OCI-LY3 (cell line): ENCODE measurements around the gene KLHL40.

Source experiments
- H2AFZ ChIP-seq: fragments of 200-600, 300-600 bp; shearing (Covaris generic); 2 replicates; pipeline ENCODE4 v1.6.0; 2014; ENCODE audit warnings: antibody characterized with exemption, low read depth, low read length
- H3K27ac ChIP-seq: fragments of 200-600, 300-600 bp; sonication (generic); 2 replicates; pipeline ENCODE4 v1.5.1; 2014; ENCODE audit warnings: mild to moderate bottlenecking, low read length, moderate library complexity, mixed read lengths
- H3K27me3 ChIP-seq: fragments of 200-600, 300-600 bp; sonication (generic); 2 replicates; pipeline ENCODE4 v1.6.1; 2014; ENCODE audit warnings: low read depth, low read length, mixed read lengths
- H3K36me3 ChIP-seq: fragments of 200-600, 300-600 bp; sonication (generic); replicated peaks from 2 replicates; pipeline ENCODE3; 2014; ENCODE audit warnings: low read depth, low read length, mixed read lengths
- H3K4me1 ChIP-seq: fragments of 300-600, 200-600 bp; sonication (generic); 2 replicates; pipeline ENCODE4 v1.6.1; 2014; ENCODE audit warnings: low read length, mixed read lengths
- H3K4me2 ChIP-seq: fragments of 200-600, 300-600 bp; sonication (generic); 2 replicates; pipeline ENCODE4 v1.6.1; 2014; ENCODE audit warnings: low read length, mixed read lengths
- H3K4me3 ChIP-seq: fragments of 300-600, 200-600 bp; sonication (generic); 2 replicates; pipeline ENCODE4 v1.5.1; 2014; ENCODE audit warnings: antibody characterized with exemption, mild to moderate bottlenecking, low read length, moderate library complexity
- H3K79me2 ChIP-seq: fragments of 300-600, 200-600 bp; shearing (Covaris generic); 2 replicates; pipeline ENCODE4 v1.6.1; 2014; ENCODE audit warnings: mild to moderate bottlenecking, low read length, mixed read lengths
- H3K9ac ChIP-seq: fragments of 300-600, 200-600 bp; shearing (Covaris generic); 2 replicates; pipeline ENCODE4 v1.6.0; 2014; ENCODE audit warnings: mild to moderate bottlenecking, low read length, moderate library complexity
- H3K9me3 ChIP-seq: fragments of 200-600, 300-600 bp; shearing (Covaris generic); 2 replicates; pipeline ENCODE4 v1.6.1; 2014; ENCODE audit warnings: low read length, mixed read lengths; ENCODE audit not compliant: insufficient read depth
- H4K20me1 ChIP-seq: fragments of 200-600, 300-600 bp; sonication (generic); 2 replicates; pipeline ENCODE4 v1.6.1; 2016; ENCODE audit warnings: low read length, mixed read lengths; ENCODE audit not compliant: insufficient read depth
- EZH2phosphoT487 ChIP-seq: fragments of 200-600 bp; shearing (Covaris generic); IDR thresholded peaks from 2 replicates; pipeline ENCODE4 v1.6.1; 2018; ENCODE audit warnings: antibody characterized with exemption, mixed run types, low read depth
- TF ChIP-seq, protein P1 (sequence below): fragments of 200-600, 300-600 bp; sonication (generic); IDR thresholded peaks from 2 replicates; pipeline ENCODE4 v1.5.1; 2014; ENCODE audit warnings: antibody characterized with exemption, low read length, low read depth

KLHL40 gene

DNA sequence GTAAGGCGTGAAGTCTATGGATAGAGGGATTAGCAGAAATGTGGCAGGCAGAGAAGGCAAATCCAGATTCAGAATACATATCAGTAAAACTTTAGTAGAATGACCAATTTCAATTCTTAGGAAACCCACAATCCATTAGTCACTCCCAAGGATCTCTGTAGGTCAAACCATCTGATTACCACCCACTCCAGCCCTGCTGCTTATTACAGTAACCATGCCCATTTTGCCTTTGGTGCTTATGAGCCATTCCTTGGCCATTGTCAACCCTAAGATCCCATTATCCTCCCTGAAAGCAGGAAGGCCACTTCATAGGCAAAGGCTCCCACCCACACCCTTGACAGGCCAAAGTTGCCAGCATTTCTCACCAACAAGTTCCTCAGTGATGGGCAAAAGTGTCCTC is 5.1 kb upstream of the KLHL40 start:
- Histone ChIP-seq H3K27me3 (peaks cover 18% of the 10 kb centered on the region), H3K4me1 (no peaks in the 10 kb centered on the region), H3K4me2 (no peak overlapping the region), H4K20me1 (no peaks in the 10 kb centered on the region), H3K9me3 (peaks cover 7% of the 10 kb centered on the region), H3K4me3 (no peak overlapping the region), H3K27ac (no peak overlapping the region), H2AFZ (no peak overlapping the region), H3K36me3 (no peaks in the 10 kb centered on the region), H3K9ac (no peak overlapping the region), H3K79me2 (no peaks in the 10 kb centered on the region)
- TF ChIP-seq, protein P1, sequence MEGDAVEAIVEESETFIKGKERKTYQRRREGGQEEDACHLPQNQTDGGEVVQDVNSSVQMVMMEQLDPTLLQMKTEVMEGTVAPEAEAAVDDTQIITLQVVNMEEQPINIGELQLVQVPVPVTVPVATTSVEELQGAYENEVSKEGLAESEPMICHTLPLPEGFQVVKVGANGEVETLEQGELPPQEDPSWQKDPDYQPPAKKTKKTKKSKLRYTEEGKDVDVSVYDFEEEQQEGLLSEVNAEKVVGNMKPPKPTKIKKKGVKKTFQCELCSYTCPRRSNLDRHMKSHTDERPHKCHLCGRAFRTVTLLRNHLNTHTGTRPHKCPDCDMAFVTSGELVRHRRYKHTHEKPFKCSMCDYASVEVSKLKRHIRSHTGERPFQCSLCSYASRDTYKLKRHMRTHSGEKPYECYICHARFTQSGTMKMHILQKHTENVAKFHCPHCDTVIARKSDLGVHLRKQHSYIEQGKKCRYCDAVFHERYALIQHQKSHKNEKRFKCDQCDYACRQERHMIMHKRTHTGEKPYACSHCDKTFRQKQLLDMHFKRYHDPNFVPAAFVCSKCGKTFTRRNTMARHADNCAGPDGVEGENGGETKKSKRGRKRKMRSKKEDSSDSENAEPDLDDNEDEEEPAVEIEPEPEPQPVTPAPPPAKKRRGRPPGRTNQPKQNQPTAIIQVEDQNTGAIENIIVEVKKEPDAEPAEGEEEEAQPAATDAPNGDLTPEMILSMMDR = no peak
- TF ChIP-seq EZH2phosphoT487 = no peak

DNA sequence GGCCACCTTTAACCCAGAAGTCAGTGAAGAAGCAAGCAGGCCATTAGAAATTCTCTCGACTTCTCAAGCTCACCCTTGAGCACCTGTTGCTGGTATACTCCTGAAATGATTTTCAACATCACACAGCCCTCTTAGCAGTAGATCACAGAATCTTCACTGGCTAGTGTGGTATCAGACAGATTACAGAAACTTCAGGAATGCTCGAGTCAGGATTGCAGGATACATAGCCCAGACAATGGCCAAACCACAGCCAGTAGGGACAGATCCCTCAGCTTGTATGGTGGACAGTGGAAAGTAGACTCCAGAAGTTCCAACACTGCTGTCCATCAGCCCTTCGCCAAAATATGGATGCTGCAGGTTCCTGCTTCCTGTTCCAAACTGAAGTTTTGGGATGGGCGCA is 4.5 kb upstream of the KLHL40 start:
- Histone ChIP-seq H3K36me3 (no peaks in the 10 kb centered on the region), H2AFZ (no peak overlapping the region), H3K79me2 (no peaks in the 10 kb centered on the region), H3K27ac (no peak overlapping the region), H3K4me1 (no peaks in the 10 kb centered on the region), H4K20me1 (no peaks in the 10 kb centered on the region), H3K9me3 (peaks cover 7% of the 10 kb centered on the region), H3K4me2 (no peak overlapping the region), H3K9ac (no peak overlapping the region), H3K27me3 (peaks cover 18% of the 10 kb centered on the region), H3K4me3 (no peak overlapping the region)
- no peak for TF ChIP-seq EZH2phosphoT487
- TF ChIP-seq, protein P1 = no peak

DNA sequence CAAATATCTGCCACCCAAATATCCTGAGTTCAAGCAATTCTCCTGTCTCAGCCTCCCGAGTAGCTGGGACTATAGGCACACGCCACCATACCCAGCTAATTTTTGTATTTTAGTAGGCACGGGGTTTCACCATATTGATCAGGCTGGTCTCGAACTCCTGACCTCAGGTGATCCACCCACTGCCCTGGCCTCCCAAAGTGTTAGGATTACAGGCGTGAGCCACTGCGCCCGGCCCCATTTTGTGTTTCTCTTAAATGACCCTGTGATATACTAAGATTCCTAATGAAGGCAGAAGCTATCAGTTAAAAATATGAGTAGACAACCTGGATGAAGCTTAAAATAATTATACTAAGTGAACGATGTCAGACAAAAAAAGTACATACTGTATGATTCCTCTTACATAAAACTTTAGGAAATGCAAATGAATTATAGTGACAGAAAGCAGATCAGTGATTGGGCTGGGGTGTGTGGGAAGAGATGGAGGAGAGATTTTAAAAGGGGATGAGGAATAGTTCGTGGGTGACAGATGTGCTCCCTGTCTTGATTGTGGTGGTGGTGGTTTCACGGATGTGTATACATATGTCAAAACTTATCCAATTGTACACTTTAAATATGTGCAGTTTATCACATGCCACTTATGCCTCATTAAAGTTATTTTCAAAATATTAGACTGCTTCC is 3.8 kb upstream of the KLHL40 start:
- Histone ChIP-seq H3K4me2 (no peak overlapping the region), H2AFZ (no peak overlapping the region)

DNA sequence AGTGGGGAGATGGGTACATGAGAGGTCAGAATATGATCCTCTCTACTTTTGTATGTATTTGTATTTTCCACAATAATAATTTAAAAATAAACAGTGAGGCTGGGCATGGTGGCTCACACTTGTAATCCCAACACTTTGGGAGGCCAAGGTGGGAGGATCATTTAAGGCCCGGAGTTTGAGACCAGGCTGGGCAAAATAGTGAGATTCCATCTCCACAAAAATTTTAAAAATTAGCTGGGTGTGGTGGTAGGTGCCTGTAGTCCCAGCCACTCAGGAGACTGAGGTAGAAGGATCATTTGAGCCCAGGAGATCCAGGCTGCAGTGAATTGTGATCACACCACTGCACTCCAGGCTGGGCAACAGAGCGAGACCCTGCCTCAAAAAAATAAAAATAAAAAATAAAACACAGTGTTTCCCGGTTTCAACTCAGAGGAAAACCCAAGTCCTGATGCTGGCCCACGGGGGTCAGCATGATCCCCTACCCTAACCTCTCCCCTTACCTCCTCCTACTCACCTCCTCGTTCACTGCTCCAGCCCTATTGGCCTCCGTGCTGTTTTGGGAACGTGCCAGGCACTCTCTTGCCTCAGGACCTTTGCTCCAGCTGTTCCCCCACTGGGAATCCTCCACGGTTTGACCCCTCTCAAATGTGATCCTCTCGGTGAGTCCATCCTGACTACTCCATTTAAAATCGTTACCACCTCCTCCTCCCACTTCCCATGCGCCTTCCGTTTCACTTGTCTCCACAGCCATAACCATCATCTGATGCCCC is 2.9 kb upstream of the KLHL40 start:
- Histone ChIP-seq H2AFZ (no peak overlapping the region), H3K79me2 (no peaks in the 10 kb centered on the region), H3K4me2 (no peak overlapping the region), H4K20me1 (no peaks in the 10 kb centered on the region), H3K27me3 (peaks cover 18% of the 10 kb centered on the region), H3K9me3 (peaks cover 7% of the 10 kb centered on the region), H3K27ac (no peak overlapping the region), H3K9ac (no peak overlapping the region), H3K4me1 (no peaks in the 10 kb centered on the region), H3K4me3 (no peak overlapping the region), H3K36me3 (no peaks in the 10 kb centered on the region)
- TF ChIP-seq, protein P1 = no peak
- no peak for TF ChIP-seq EZH2phosphoT487

More for the DNA sequence above, 3.8 kb upstream of the KLHL40 start:
- TF ChIP-seq EZH2phosphoT487 = no peak
- TF ChIP-seq, protein P1 = no peak
- Histone ChIP-seq H3K4me3 (no peak overlapping the region), H3K9ac (no peak overlapping the region), H3K27me3 (peaks cover 18% of the 10 kb centered on the region), H3K9me3 (peaks cover 7% of the 10 kb centered on the region), H3K36me3 (no peaks in the 10 kb centered on the region), H4K20me1 (no peaks in the 10 kb centered on the region), H3K27ac (no peak overlapping the region), H3K79me2 (no peaks in the 10 kb centered on the region), H3K4me1 (no peaks in the 10 kb centered on the region)
